Endothelial cell of umbilical vein (primary cell): Measurements from ENCODE around the gene PBOV1. TPM values are rescaled to one million over a fixed set of nuclear protein-coding genes. Genes with fewer than 3 reads are reported as not detected.

Source experiments
- BruUV-seq: library from RNA; stranded (reverse); fragments of 400-500 nt; replicated peaks from 2 replicates; lab custom pipeline; 2021; lab: Mats Ljungman, UMichigan
- CTCF ChIA-PET: fragments of 300-600, 350-600 bp; sonication (Branson Sonifier 250); formaldehyde crosslinking; loops from one replicate; lab custom pipeline; 2021; ENCODE audit warnings: antibody characterized with exemption, inconsistent platforms; lab: Charles Lee
- POLR2A ChIA-PET: fragments of 300-600, 350-600 bp; sonication (Branson Sonifier 250); formaldehyde crosslinking; loops from one replicate; lab custom pipeline; 2021; ENCODE audit warnings: antibody characterized with exemption, inconsistent platforms; lab: Charles Lee
- DNase-seq: peaks from one replicate; pipeline ENCODE4 v3.0.0-alpha.2; 2011; ENCODE audit warnings: low read depth, low spot score
- FAIRE-seq: peaks from 2 replicates; lab custom pipeline; 2011; peaks lifted over from hg19 to GRCh38; lab: Jason Lieb, UNC
- H2AFZ ChIP-seq: 2 replicates; pipeline ENCODE4 v1.6.0; 2012; ENCODE audit warnings: low read depth, low read length, control low read depth, inconsistent platforms
- H3K27ac ChIP-seq: 2 replicates; pipeline ENCODE4 v1.5.1; 2011; ENCODE audit warnings: low read depth, mild to moderate bottlenecking, control low read depth, low read length, moderate library complexity; ENCODE audit not compliant: insufficient read depth
- H3K27me3 ChIP-seq, 2 experiments: 2 replicates each; pipeline versions ENCODE4 v1.6.0 to v1.6.1; 2011; ENCODE audit warnings: low read length in 2 of 2, mixed read lengths in 1 of 2; ENCODE audit not compliant: control insufficient read depth in 2 of 2, insufficient read depth in 2 of 2
- H3K36me3 ChIP-seq, 2 experiments: 2 replicates in 1 of 2; 3 replicates in 1 of 2; pipeline ENCODE4 v1.5.1; 2011; ENCODE audit warnings: low read length in 2 of 2, mild to moderate bottlenecking in 1 of 2, moderate library complexity in 1 of 2; ENCODE audit not compliant: control insufficient read depth in 2 of 2, insufficient read depth in 2 of 2; ENCODE audit errors: extremely low read depth in 1 of 2
- H3K4me1 ChIP-seq: 3 replicates; pipeline ENCODE4 v1.5.1; 2011; ENCODE audit warnings: mild to moderate bottlenecking, low read length; ENCODE audit not compliant: control insufficient read depth, insufficient read depth; ENCODE audit errors: extremely low read depth
- H3K4me2 ChIP-seq: 2 replicates; pipeline ENCODE4 v1.6.1; 2011; ENCODE audit warnings: low read length, control low read depth, mixed read lengths; ENCODE audit not compliant: insufficient read depth
- H3K4me3 ChIP-seq, 3 experiments: fragments of 200-600 bp in 1 of 3; sonication (generic), shearing (Covaris generic) in 1 of 3; replicated peaks in 1 of 3; 2 replicates each; pipeline ENCODE4 v1.5.1; 2011 to 2016; ENCODE audit warnings: control low read depth in 3 of 3, low read length in 3 of 3, mild to moderate bottlenecking in 2 of 3, inconsistent platforms in 1 of 3, low read depth in 1 of 3, moderate library complexity in 1 of 3; ENCODE audit not compliant: insufficient read depth in 1 of 3
- H3K79me2 ChIP-seq: 2 replicates; pipeline ENCODE4 v1.6.0; 2012; ENCODE audit warnings: low read length, inconsistent platforms; ENCODE audit not compliant: control insufficient read depth, insufficient read depth
- H3K9ac ChIP-seq: replicated peaks from 2 replicates; pipeline ENCODE3; 2011; ENCODE audit warnings: low read length, control low read depth; ENCODE audit not compliant: insufficient read depth; ENCODE audit errors: extremely low read depth
- H3K9me1 ChIP-seq: replicated peaks from 3 replicates; pipeline ENCODE4 v1.6.0; 2011; ENCODE audit warnings: mild to moderate bottlenecking, low read length; ENCODE audit not compliant: control insufficient read depth, insufficient read depth; ENCODE audit errors: extremely low read depth
- H3K9me3 ChIP-seq: replicated peaks from 2 replicates; pipeline ENCODE4 v1.5.1; 2012; ENCODE audit warnings: low read length, inconsistent platforms; ENCODE audit not compliant: control insufficient read depth, insufficient read depth
- H4K20me1 ChIP-seq: replicated peaks from 2 replicates; pipeline ENCODE3; 2011; ENCODE audit warnings: mild to moderate bottlenecking, low read length; ENCODE audit not compliant: control insufficient read depth, insufficient read depth; ENCODE audit errors: extremely low read depth
- EZH2 ChIP-seq: IDR thresholded peaks from 2 replicates; pipeline ENCODE4 v1.6.1; 2012; ENCODE audit warnings: borderline replicate concordance, low read depth, mild to moderate bottlenecking, moderate library complexity, low read length, inconsistent platforms; ENCODE audit not compliant: severe bottlenecking
- FOS ChIP-seq: IDR thresholded peaks from 2 replicates; pipeline ENCODE4 v1.6.1; 2011; ENCODE audit warnings: mild to moderate bottlenecking, low read length, moderate library complexity, borderline replicate concordance; ENCODE audit not compliant: insufficient read depth
- GATA2 ChIP-seq: IDR thresholded peaks from 2 replicates; pipeline ENCODE4 v1.7.0; 2011; ENCODE audit warnings: low read depth, mild to moderate bottlenecking, moderate library complexity, mixed read lengths, low read length; ENCODE audit not compliant: insufficient read length, insufficient read depth
- JUN ChIP-seq: IDR thresholded peaks from 2 replicates; pipeline ENCODE4 v1.6.1; 2011; ENCODE audit warnings: borderline replicate concordance, low read depth; ENCODE audit not compliant: insufficient read length, insufficient read depth
- MYC ChIP-seq: IDR thresholded peaks from one replicate; pipeline ENCODE4 v1.6.1; 2011; ENCODE audit warnings: mild to moderate bottlenecking, low read depth, low read length
- POLR2A ChIP-seq: IDR thresholded peaks from 2 replicates; pipeline ENCODE4 v1.6.1; 2012; ENCODE audit warnings: low read depth, mild to moderate bottlenecking, control low read depth, low read length
- POLR2AphosphoS5 ChIP-seq: IDR thresholded peaks from 2 replicates; pipeline ENCODE4 v1.6.1; 2012; ENCODE audit warnings: low read depth, mild to moderate bottlenecking, control low read depth, low read length, moderate library complexity; ENCODE audit not compliant: insufficient read depth
- dilution Hi-C: fragments of 300-500 bp; cut with MboI; formaldehyde crosslinking; loops from one replicate; pipeline ENCODE4 v1.15.0; 2019; ENCODE audit warnings: low sequenced_read_pairs; ENCODE audit not compliant: extremely low pct_ligation_motif_present
- intact Hi-C: fragments of 100-400 bp; cut with micrococcal nuclease; formaldehyde crosslinking; loops from one replicate; pipeline ENCODE4 v1.10.0; 2022
- polyA plus RNA-seq, 4 experiments: library from polyadenylated mRNA; depleted of rRNA in 3 of 4; stranded (reverse) in 3 of 4; unstranded in 1 of 4; fragments of >200 nt; gene quantifications; 2 replicates each; pipeline versions ENCODE4 v1.2.1 to v1.2.3, GENCODE V29; 2011 to 2012; ENCODE audit warnings: missing spikeins in 1 of 4
- total RNA-seq: library from RNA; stranded (reverse); gene quantifications from 2 replicates; pipeline ENCODE4 v1.2.3, GENCODE V29; 2021
- TF ChIP-seq, protein P1 (sequence below), 2 donors: IDR thresholded peaks; 1 replicate in 1 of 2; 2 replicates in 1 of 2; pipeline ENCODE4 v1.5.1; 2011; ENCODE audit warnings: low read length in 2 of 2, mild to moderate bottlenecking in 2 of 2, moderate library complexity in 2 of 2, control low read depth in 1 of 2, inconsistent platforms in 1 of 2, low read depth in 1 of 2; ENCODE audit not compliant: insufficient read depth in 1 of 2; ENCODE audit errors: extremely low read depth in 1 of 2
- TF ChIP-seq, protein P2 (sequence below): IDR thresholded peaks from 2 replicates; pipeline ENCODE4 v1.6.1; 2011; ENCODE audit not compliant: insufficient read depth, insufficient read length

PBOV1 gene
- total and polyA plus RNA-seq, 2 donors (not counting 3 experiments of a cell fraction or from before 2014, with no cell fraction given): not detected

DNA sequence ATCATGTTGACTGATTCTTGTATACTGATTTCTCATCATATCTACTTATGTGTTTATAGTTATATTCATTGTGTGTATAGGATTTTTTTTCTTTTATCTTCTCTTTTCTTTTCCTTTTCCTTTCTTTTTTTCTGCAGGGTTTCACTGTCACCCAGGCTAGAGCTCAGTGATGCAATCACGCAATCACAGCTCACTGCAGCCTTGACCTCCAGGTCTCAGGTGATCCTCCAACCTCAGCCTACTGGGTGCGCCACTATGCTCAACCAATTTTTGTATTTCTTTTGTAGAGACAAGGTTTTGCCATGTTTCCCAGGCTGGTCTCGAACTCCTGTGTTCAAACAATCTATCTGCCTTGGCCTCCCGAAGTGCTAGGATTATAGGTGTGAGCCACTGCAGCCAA is 1.6 kb upstream of the PBOV1 start:
- DNase-seq: no peak
- no peaks in the 10 kb centered on the region for H3K27me3 ChIP-seq
- no peaks in the 10 kb centered on the region for H3K9me3 ChIP-seq
- no peak overlapping the region for H3K27ac ChIP-seq
- H3K9ac ChIP-seq: no peak overlapping the region
- intact Hi-C loops: loop anchor here (10.0 kb wide), 1 partner anchor 635 kb away; no protein-coding TSS in a partner anchor
- BruUV-seq: no TSS peak
- no peaks in the 10 kb centered on the region for H3K79me2 ChIP-seq
- H2AFZ ChIP-seq: no peak overlapping the region
- no peak overlapping the region for H3K4me2 ChIP-seq
- no peaks in the 10 kb centered on the region for H4K20me1 ChIP-seq
- H3K36me3 ChIP-seq: no peaks in the 10 kb centered on the region
- no peak for FAIRE-seq
- no peaks in the 10 kb centered on the region for H3K9me1 ChIP-seq
- dilution Hi-C loops: no loop called here
- H3K4me3 ChIP-seq: no peak overlapping the region
- no peaks in the 10 kb centered on the region for H3K4me1 ChIP-seq
- ChIA-PET POLR2A (no interaction called here), CTCF (no interaction called here)
- TF ChIP-seq FOS: no peak
- TF ChIP-seq GATA2: no peak
- TF ChIP-seq, protein P1, sequence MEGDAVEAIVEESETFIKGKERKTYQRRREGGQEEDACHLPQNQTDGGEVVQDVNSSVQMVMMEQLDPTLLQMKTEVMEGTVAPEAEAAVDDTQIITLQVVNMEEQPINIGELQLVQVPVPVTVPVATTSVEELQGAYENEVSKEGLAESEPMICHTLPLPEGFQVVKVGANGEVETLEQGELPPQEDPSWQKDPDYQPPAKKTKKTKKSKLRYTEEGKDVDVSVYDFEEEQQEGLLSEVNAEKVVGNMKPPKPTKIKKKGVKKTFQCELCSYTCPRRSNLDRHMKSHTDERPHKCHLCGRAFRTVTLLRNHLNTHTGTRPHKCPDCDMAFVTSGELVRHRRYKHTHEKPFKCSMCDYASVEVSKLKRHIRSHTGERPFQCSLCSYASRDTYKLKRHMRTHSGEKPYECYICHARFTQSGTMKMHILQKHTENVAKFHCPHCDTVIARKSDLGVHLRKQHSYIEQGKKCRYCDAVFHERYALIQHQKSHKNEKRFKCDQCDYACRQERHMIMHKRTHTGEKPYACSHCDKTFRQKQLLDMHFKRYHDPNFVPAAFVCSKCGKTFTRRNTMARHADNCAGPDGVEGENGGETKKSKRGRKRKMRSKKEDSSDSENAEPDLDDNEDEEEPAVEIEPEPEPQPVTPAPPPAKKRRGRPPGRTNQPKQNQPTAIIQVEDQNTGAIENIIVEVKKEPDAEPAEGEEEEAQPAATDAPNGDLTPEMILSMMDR (IDR thresholded peaks at IDR 0.05; ENCODE audit: extremely low read depth in 1 of 2, insufficient read depth in 1 of 2, low read depth in 1 of 2, low read length in 2 of 2): no peak
- TF ChIP-seq EZH2: no peak

DNA sequence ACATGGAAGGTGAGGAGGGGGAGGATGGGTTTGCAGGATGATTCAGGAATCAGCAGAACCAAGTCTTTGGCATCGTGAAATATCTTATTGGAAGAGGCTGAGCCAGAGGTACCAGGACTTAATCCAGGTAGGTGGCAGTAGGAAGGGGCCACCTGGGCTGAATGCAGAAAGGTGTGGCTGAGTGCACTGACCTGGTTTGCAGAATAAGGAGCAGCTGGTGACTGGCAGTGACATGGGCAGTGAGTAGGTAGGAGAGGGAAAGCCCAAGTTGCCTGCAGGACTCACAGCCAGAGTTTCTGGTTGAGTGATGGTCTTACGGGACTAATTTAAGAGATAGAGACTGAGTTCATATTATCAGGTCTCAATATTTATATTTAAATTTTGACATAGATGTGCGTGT is 1.1 kb upstream of the PBOV1 start:
- no peak overlapping the region for H2AFZ ChIP-seq
- no peaks in the 10 kb centered on the region for H3K9me3 ChIP-seq
- ChIA-PET POLR2A (no interaction called here), CTCF (no interaction called here)
- no peaks in the 10 kb centered on the region for H3K27me3 ChIP-seq
- no peaks in the 10 kb centered on the region for H4K20me1 ChIP-seq
- no peaks in the 10 kb centered on the region for H3K36me3 ChIP-seq
- TF ChIP-seq EZH2: no peak
- no peak for TF ChIP-seq JUN
- TF ChIP-seq, protein P1 (IDR thresholded peaks at IDR 0.05; ENCODE audit: extremely low read depth in 1 of 2, insufficient read depth in 1 of 2, low read depth in 1 of 2, low read length in 2 of 2): no peak
- TF ChIP-seq, protein P2, sequence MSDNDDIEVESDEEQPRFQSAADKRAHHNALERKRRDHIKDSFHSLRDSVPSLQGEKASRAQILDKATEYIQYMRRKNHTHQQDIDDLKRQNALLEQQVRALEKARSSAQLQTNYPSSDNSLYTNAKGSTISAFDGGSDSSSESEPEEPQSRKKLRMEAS: no peak
- no peak for TF ChIP-seq FOS
- TF ChIP-seq MYC: no peak
- no peak for TF ChIP-seq POLR2A
- TF ChIP-seq GATA2: no peak
- no peak for TF ChIP-seq POLR2AphosphoS5
- no peaks in the 10 kb centered on the region for H3K9me1 ChIP-seq
- no peak overlapping the region for H3K4me3 ChIP-seq
- FAIRE-seq: no peak
- dilution Hi-C loops (no loop called here), intact Hi-C loops (loop anchor here (10.0 kb wide), 1 partner anchor 635 kb away; no protein-coding TSS in a partner anchor)
- no peak for DNase-seq
- H3K9ac ChIP-seq: no peak overlapping the region
- H3K4me1 ChIP-seq: no peaks in the 10 kb centered on the region
- BruUV-seq: no TSS peak
- no peaks in the 10 kb centered on the region for H3K79me2 ChIP-seq
- no peak overlapping the region for H3K27ac ChIP-seq
- H3K4me2 ChIP-seq: no peak overlapping the region
